ENCODE data around the gene APOA5.

DNA sequence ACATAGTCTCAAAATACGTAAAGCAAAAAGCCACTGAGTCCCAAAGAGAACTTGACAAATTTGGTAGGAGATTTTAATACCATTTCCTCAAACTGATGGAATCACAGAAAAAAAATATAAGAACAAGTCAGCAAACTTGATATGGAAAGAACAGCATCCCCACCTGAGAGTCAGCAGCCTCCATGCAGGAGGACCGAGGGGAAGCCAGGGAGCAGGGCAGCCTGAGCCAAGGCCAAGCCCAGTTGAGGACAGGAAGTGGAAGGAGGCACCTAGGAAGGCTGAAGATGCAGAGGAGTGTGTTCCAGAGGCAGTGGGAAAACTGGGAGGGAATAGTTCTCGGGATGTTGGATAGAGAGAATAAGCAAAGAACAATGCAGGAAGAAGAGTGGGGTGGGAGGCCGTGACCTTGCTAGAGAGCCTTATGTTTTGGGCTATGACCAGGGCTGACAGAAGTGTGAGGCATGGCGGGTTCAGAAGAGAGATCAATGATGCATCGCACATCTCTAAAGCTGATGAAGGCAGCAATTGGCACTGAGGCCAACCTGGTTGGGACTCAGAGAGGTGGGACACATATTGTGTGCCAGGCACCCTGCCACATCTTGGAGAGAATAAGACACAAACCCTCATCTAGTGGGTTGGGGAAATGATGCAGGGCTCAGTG, 16.1 kb upstream of the APOA5 start:
- no peak for TF ChIP-seq MYC (IDR thresholded peaks at IDR 0.05; ENCODE audit: low read depth, low read length)
- no peak for TF ChIP-seq CTCF (IDR thresholded peaks at IDR 0.05; ENCODE audit: low read depth, low read length)
- no peak for TF ChIP-seq POLR2A (IDR thresholded peaks at IDR 0.05; ENCODE audit: extremely low read depth, insufficient read length)
- TF ChIP-seq, protein P1, sequence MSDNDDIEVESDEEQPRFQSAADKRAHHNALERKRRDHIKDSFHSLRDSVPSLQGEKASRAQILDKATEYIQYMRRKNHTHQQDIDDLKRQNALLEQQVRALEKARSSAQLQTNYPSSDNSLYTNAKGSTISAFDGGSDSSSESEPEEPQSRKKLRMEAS (IDR thresholded peaks at IDR 0.05; ENCODE audit: low read depth, low read length): no peak

Measured in NB4 (cell line).